Effector memory CD4-positive, alpha-beta T cell (primary cell): ENCODE measurements around the gene AQP5.

Experiments used
- DNase-seq, 3 donors: peaks; one replicate each; pipeline ENCODE4 v3.0.0-alpha.2; 2020
- H3K27ac ChIP-seq: 2 replicates; pipeline ENCODE4 v1.7.0; 2013; ENCODE audit warnings: mild to moderate bottlenecking, low read length, moderate library complexity; ENCODE audit not compliant: insufficient read depth, poor library complexity, severe bottlenecking
- H3K27me3 ChIP-seq: replicated peaks from 2 replicates; pipeline ENCODE4 v1.7.0; 2013; ENCODE audit warnings: mild to moderate bottlenecking, low read length; ENCODE audit not compliant: insufficient read depth, control insufficient read depth, poor library complexity, severe bottlenecking
- H3K36me3 ChIP-seq: 2 replicates; pipeline ENCODE4 v1.7.0; 2013; ENCODE audit warnings: mild to moderate bottlenecking, low read length, moderate library complexity; ENCODE audit not compliant: control insufficient read depth, insufficient read depth
- H3K4me1 ChIP-seq: 2 replicates; pipeline ENCODE4 v1.7.0; 2013; ENCODE audit warnings: low read length, mild to moderate bottlenecking; ENCODE audit not compliant: control insufficient read depth, insufficient read depth, poor library complexity, severe bottlenecking
- H3K4me3 ChIP-seq: 2 replicates; pipeline ENCODE4 v1.7.0; 2013; ENCODE audit warnings: low read length, low read depth, mild to moderate bottlenecking; ENCODE audit not compliant: insufficient read depth, poor library complexity, severe bottlenecking
- H3K9me3 ChIP-seq: 2 replicates; pipeline ENCODE4 v1.7.0; 2013; ENCODE audit warnings: mild to moderate bottlenecking, low read length, moderate library complexity; ENCODE audit not compliant: control insufficient read depth
- total RNA-seq, 3 donors: gene quantifications; one replicate each; lab custom pipeline; 2026; lab: John Stamatoyannopoulos, UW

AQP5 gene
- 0 reads per million in 3 donors for total RNA-seq

DNA sequence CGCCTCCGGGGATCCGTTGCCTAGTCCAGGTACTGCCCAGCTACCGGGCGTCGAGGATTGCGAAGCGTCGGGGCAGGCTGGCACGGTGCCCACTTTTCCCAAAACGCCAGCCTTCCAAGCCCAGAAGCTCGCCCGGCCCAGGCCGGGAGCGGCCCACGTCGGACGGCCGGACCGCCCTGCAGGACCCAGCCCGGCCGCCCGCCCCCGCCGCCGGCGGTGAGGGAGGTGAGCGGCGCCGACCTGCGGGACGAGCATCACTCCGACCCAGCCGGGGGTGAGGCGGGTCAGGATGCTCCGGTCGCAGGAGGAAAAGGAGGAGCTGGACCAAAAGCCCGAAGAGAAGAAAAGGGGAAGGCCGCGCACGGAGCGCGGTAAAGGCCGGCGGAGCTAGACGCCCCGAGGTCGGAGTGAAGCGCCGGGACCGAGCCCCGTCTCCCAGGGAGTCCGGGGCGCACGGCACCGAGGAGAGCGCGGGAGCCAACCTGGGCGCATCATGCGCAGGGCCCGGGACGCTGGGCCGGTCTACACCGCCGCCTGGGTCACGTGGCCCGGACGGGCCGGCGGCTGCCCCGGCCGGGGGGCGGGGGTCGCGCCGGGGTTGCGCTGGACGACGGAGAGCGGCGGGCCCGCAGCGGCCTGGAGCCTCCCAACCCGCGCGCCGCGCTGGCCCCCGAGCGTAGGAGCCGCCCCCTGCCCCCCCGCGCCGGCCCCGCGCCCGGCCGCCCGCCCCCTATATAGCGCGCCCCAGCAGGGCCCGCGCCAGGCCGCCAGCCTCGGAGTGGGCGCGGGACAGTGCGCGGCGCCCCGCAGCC, at the start of gene AQP5:
Gene AQP5 (plus strand): TSS at position 762 of the 812 bp plus-strand sequence. CDS start 146 bp downstream, outside the sequence.
- Histone ChIP-seq H3K36me3 (no peaks in the 10 kb centered on the region), H3K4me1 (peaks cover 5% of the 10 kb centered on the region), H3K4me3 (no peak within 1 kb of the TSS), H3K27ac (no peak within 1 kb of the TSS), H3K9me3 (no peaks in the 10 kb centered on the region), H3K27me3 (peaks cover 36% of the 10 kb centered on the region)
- no peak for DNase-seq

DNA sequence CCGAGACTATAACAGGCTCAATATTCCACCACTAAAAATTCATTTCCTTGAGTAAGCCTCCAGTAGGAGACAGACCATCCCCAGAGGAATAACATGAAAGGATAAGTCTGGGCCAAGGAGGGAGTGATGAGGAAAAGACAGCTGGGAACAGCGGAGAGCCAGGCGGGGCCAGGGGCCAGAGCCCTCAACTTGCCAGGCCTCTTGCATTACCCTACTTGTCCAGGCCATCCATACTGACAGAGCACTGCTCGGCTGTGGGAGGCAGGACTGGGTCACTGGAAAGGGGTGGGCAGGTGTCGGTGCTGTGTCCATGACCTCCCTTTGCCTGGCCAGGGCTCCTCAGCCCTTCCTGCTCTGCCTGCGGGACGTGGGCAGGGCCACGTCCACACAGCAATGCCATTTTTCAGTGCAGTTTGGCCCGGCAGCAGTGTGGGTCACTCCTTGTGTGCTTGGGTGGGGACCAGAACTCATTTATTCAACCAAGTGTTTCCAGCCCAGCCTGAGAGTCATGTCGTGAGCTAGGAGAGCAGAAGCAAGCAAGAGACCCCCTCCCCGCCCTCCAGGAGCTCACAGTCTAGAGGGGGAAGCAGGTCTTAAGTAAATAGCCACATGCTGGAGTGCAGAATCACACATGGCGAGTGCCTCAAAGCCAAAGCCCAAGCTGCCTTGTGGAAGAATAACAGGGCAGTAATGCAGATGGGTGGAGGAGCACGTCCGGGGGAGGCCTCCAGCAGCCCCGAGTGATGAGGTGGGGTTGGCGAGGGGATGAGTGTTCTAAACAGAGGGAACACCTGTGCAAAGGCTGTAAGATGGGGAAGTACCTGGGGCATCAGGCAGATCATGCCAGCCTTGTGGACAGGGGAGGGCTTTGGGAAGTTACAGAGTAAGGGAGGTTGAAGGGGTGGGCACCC, 49.1 kb upstream of the AQP5 start:
- Histone ChIP-seq H3K9me3 (no peaks in the 10 kb centered on the region), H3K27me3 (no peaks in the 10 kb centered on the region), H3K4me3 (no peak overlapping the region), H3K4me1 (no peaks in the 10 kb centered on the region), H3K27ac (no peak overlapping the region), H3K36me3 (no peaks in the 10 kb centered on the region)
- DNase-seq = no peak

DNA sequence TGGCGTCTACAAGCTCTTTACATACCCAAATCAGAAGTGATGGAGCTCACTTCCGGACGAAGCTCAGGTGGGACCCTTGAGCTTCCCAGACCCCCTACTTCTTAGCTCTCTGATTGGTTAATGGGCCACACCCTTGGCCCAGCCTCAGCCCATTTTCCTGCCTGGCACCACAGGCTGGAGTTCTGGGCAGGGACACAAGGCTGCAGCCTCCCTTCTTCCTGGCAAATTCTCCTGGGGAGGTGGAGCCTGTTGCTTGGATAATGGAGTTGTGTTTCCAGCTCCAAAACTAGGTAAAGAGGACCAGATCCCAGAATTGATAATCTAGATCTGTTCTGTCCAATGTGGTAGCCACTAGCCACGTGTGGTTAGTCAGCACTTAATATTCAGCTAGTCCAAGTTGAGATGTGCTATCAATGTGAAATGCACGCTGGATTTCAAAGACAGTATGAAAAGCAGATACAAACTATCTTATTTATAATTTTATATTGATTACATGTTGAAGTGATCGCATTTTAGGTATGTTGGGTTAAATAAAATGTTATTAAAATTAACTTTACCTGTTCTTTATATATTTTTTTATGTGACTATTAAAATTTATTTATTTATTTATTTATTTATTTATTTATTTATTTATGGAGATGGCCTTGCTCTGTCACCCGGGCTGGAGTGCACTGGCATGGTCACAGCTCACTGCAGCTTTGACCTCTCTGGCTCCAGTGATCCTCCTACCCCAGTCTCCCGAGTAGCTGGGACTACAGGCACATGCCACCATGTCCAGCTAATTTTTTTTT, 45.3 kb upstream of the AQP5 start:
- Histone ChIP-seq H3K27ac (no peak overlapping the region), H3K4me1 (no peaks in the 10 kb centered on the region), H3K4me3 (no peak overlapping the region), H3K36me3 (no peaks in the 10 kb centered on the region), H3K9me3 (no peaks in the 10 kb centered on the region), H3K27me3 (no peaks in the 10 kb centered on the region)
- no peak for DNase-seq

DNA sequence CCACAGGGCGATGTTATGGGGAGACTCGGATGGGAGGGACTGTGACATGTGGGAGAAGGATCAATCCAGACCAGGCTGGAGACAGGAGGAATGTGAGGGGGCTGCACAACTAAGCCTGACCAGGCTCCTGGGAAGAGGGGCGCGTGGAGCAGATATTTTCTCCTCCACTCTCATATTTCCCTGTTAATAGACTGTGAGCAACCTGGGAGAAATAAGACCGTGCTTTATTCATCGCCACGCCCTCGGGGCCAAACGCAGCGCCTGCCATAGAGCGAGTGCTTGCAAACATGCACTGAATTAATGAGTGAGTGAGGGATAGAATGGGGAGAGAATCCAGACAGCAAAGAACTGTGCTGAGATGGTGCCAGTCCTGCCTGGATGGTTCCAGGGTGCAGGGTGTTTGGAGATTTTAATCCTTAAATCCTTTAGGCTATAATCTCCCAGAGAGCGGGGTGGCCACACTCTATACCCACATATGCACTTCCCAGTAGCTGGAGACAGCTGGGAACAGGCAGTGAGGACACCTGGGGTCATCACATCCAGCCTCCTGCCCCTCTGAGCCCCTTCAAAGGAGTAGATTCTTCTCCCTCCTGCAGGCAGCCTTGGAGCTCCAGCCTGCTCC, 44.4 kb upstream of the AQP5 start:
- DNase-seq = no peak
- H3K9me3 ChIP-seq = no peaks in the 10 kb centered on the region
- no peak overlapping the region for H3K4me3 ChIP-seq
- no peak overlapping the region for H3K27ac ChIP-seq
- no peaks in the 10 kb centered on the region for H3K36me3 ChIP-seq
- H3K27me3 ChIP-seq = no peaks in the 10 kb centered on the region
- no peaks in the 10 kb centered on the region for H3K4me1 ChIP-seq

DNA sequence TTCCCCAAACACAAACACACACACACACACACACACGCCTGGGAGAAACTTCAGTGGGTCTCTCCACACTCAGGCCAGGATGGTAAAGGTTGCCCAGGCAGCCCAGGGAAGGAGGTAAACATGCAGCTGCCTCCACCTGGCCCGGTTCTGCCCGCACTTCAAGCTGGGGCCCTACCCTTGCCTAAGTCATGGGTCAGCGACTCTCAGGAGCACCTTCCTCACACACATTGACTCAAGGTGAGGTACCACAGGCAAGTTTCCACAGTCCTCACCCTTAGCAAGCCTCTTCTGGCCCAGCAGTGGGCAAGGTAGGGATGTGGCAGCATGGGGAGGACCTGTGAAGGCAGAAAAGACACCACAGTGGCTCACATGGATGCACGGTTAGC, 43.9 kb upstream of the AQP5 start:
- Histone ChIP-seq H3K27ac (no peak overlapping the region), H3K4me1 (no peaks in the 10 kb centered on the region), H3K9me3 (no peaks in the 10 kb centered on the region), H3K4me3 (no peak overlapping the region), H3K27me3 (no peaks in the 10 kb centered on the region), H3K36me3 (no peaks in the 10 kb centered on the region)
- no peak for DNase-seq

DNA sequence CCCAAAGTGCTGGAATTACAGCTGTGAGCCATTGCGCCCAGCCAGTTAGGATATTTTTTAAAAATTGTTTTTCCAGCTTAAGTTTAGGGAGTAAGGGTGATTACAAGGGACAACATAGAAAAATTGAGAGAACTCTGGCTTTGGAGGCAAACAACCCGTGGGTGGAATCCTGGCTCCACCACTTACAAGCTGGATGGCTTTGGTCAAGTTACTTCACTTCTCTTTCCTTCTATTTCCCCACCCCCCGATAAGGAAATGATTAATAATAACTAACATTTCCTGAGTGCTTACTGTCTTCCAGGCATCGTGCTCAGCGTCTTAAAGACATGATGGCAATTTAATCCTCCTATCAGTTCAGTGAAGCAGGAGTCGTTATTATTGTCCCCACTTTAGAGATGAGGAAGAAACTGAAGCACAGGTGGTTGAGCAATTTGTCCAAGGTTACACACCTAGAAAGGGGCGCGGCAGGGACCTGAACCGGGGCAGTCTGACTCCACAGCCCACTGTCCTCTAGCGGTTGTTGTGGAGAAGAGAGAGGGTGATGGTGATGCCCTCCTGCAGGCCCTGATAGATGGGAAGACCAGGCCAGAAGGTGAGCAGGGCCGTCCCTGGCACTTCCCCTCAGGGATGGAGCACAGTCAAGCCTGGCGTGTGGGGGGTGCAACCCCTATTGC, 41.3 kb upstream of the AQP5 start:
- Histone ChIP-seq H3K27me3 (no peaks in the 10 kb centered on the region), H3K4me3 (no peak overlapping the region), H3K27ac (no peak overlapping the region), H3K4me1 (no peaks in the 10 kb centered on the region), H3K9me3 (no peaks in the 10 kb centered on the region), H3K36me3 (no peaks in the 10 kb centered on the region)
- DNase-seq = no peak

DNA sequence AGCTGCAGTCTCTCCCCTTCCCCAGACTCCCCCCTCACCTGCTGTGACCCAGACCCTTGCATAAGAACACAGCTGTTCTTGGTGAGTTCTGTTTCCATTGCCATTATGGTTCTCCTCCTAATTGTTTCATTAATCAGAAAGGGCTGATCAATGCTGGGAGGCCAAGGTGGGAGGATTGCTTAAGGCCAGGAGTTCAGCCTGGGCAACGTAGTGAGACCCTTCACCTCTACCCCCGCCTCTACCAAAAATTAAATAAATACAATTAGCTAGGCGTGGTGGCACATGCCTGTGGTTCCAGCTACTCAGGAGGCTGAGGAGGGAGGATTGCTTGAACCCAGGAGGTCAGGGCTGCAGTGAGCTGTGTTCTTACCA, 40.8 kb upstream of the AQP5 start:
- Histone ChIP-seq H3K27ac (no peak overlapping the region), H3K9me3 (no peaks in the 10 kb centered on the region), H3K36me3 (no peaks in the 10 kb centered on the region), H3K4me1 (no peaks in the 10 kb centered on the region), H3K27me3 (no peaks in the 10 kb centered on the region), H3K4me3 (no peak overlapping the region)
- no peak for DNase-seq

DNA sequence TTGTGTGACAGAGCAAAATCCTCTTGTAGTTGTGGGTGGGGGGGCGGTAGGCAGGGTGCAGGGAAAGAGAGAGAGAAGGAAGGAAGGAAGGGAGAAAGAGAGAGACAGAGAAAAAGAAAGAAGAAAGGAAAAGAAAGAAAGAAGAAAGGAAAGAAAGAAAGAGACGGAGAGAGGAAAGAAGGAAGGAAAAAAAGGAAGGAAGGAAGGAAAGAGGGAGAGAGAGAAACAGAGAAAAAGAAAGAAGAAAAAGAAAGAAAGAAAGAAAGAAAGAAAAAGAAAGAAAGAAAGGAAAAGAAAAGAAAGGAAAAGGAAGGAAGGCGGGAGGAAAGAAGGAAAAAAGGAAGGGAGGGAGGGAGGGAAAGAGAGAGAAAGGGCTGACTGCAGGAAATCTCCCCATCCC, 40.4 kb upstream of the AQP5 start:
- no peak overlapping the region for H3K27ac ChIP-seq
- H3K27me3 ChIP-seq = no peaks in the 10 kb centered on the region
- H3K36me3 ChIP-seq = no peaks in the 10 kb centered on the region
- H3K4me3 ChIP-seq = no peak overlapping the region
- DNase-seq = no peak
- H3K4me1 ChIP-seq = no peaks in the 10 kb centered on the region
- no peaks in the 10 kb centered on the region for H3K9me3 ChIP-seq

DNA sequence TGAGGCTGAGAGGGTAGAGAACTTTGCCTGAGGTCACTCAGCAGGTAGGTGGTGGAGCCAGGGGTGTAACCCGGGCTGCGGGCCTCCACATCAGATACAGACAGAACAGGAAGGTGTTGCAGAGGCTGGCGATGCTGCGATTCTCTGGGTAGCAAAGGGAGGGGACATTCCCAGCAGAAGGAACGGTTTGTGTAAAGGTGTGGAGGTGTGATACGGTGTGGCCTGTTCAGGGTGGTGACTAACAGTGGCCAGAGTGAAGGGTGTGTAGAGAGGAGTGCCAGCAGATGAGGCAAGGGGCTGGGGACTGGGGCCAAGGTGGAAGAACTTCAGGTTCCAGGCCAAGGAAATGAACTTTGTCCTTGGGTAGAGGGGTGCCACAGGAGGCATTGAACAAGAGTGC, 39.7 kb upstream of the AQP5 start:
- Histone ChIP-seq H3K36me3 (no peaks in the 10 kb centered on the region), H3K4me3 (no peak overlapping the region), H3K27ac (no peak overlapping the region), H3K9me3 (no peaks in the 10 kb centered on the region), H3K4me1 (no peaks in the 10 kb centered on the region), H3K27me3 (no peaks in the 10 kb centered on the region)
- DNase-seq = no peak
